ENCODE measurements around the gene ERN1. TPM values are rescaled to one million over a fixed set of nuclear protein-coding genes. Genes with fewer than 3 reads are reported as not detected.

Gene ERN1
- total RNA-seq, 2 donors from 2014 or later = 63.3 to 77.1 TPM

DNA sequence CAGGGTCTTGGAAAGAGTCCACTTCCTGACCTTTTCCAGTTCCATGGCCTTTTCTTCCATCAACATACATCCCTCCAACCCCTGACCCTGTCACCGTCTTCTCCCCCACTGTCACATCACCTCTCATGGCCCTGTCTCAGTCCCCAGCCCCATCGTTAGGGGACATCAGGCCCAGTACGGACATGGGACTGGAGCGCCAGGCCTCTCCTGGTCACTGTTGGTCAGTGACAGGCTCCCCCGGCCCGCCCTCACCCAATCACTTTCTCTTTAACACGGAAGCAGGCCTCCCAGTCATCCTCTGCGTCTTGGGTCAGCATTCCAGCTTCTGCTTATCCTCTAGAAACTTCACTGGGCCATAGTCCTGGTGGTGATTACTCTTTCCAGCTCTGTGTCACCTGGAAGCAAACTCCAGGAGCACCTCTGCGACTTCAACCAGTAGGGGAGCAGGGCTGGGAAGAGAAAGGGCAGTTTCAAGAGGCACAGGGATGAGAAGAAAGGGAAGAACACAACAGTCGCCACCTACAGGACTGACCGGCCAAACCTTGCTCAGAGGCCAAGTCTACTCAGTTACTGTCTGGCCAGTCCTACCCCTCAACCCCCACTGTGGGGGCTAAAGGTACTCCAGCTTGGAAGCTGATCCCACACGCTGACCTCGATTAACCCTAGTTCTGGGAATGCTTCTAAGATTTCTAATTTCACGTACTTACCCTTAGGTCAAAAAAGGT is 93.6 kb downstream of the ERN1 start:
- WGBS, 2 donors = 90 to 91% methylated on average over 14 of the region's 14 CpGs
- Histone ChIP-seq H3K9me3 (no peaks in the 10 kb centered on the region), H3K4me1 (peaks cover 15% of the 10 kb centered on the region), H3K4me3 (no peak overlapping the region), H3K27ac (no peak overlapping the region), H3K36me3 (replicated peaks in 1 of 2; ENCODE audit: insufficient read depth in 1 of 2, low read depth in 2 of 2) (no peaks in the 10 kb centered on the region), H3K27me3 (no peaks in the 10 kb centered on the region)
- intact Hi-C loops (cut with DNase I) = loop anchor here (10.0 kb wide), 1 partner anchor 248 kb away; no protein-coding TSS in a partner anchor
- TF ChIP-seq CTCF (IDR thresholded peaks at IDR 0.05) (no peak), POLR2A (IDR thresholded peaks at IDR 0.05) (no peak)
- ATAC-seq (no peak), DNase-seq (no peak)

- Histone ChIP-seq H3K36me3 (replicated peaks in 1 of 2; ENCODE audit: insufficient read depth in 1 of 2, low read depth in 2 of 2) (no peaks in the 10 kb centered on the region), H3K27ac (no peak overlapping the region), H3K9me3 (no peaks in the 10 kb centered on the region), H3K4me1 (no peaks in the 10 kb centered on the region), H3K27me3 (no peaks in the 10 kb centered on the region), H3K4me3 (no peak overlapping the region)
- TF ChIP-seq CTCF (IDR thresholded peaks at IDR 0.05) (no peak), POLR2A (IDR thresholded peaks at IDR 0.05) (no peak)
- ATAC-seq = no peak
- intact Hi-C loops (cut with DNase I) = loop anchor here (10.0 kb wide), 1 partner anchor 253 kb away; no protein-coding TSS in a partner anchor
- whole genome bisulfite sequencing, 2 donors = 89 to 97% methylated on average over 4 of the region's 4 CpGs
- no peak for DNase-seq
These were observed 97.9 kb downstream of the ERN1 start for GRCh38 chr17:64032081-64032480.

DNA sequence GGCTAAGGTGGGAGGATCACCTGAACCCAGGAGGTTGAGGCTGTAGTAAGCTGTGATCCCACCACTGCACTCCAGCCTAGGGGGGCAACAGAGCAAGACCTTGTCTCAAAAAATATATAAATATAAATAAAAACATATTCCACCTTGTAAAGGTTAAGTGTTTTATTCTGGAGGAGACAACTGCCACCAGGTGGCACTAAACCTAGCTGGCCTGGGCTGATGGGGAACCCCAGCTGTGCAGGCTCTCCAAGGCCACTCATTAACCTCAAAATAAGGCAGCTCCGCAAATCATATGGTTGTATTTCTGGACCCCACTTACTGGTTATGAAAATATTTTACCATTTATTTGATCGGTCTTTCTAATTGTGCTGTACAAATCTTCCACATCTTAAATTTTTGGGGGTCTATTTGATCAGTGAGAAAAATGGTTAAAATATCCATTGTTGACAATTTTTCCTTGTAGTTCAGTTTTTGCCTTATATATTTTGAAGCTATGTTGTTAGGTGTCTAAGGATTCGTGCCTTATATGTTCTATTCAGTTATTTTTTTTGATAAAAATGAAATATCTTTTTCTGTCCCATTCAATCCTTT is 101.0 kb downstream of the ERN1 start:
- Histone ChIP-seq H3K9me3 (no peaks in the 10 kb centered on the region), H3K27me3 (no peaks in the 10 kb centered on the region), H3K4me3 (no peak overlapping the region), H3K36me3 (replicated peaks in 1 of 2; ENCODE audit: insufficient read depth in 1 of 2, low read depth in 2 of 2) (no peaks in the 10 kb centered on the region), H3K27ac (no peak overlapping the region), H3K4me1 (peaks cover 22% of the 10 kb centered on the region)
- DNase-seq (peak; percentile 70 to 80 (median 76)), ATAC-seq (peak; percentile 39)
- 10 to 13% methylated on average over 3 of the region's 3 CpGs for WGBS, 2 donors
- intact Hi-C loops (cut with DNase I) = loop anchor here (5.0 kb wide), 1 partner anchor 108 kb away; no protein-coding TSS in a partner anchor
- TF ChIP-seq POLR2A (IDR thresholded peaks at IDR 0.05) (no peak), CTCF (IDR thresholded peaks at IDR 0.05) (peak; percentile 64 to 88 (median 76))

- ATAC-seq = peak; percentile 66
- 1 to 5% methylated on average over 7 to 21 of the region's 21 CpGs for WGBS, 2 donors
- Histone ChIP-seq H3K27ac (peak overlapping the region in 2 of 4 donors; percentile 65 to 67), H3K9me3 (no peaks in the 10 kb centered on the region), H3K4me3 (no peak overlapping the region), H3K36me3 (replicated peaks in 1 of 2; ENCODE audit: insufficient read depth in 1 of 2, low read depth in 2 of 2) (no peaks in the 10 kb centered on the region), H3K4me1 (peaks cover 28% of the 10 kb centered on the region), H3K27me3 (no peaks in the 10 kb centered on the region)
- intact Hi-C loops (cut with DNase I) = loop anchor here (5.0 kb wide), 1 partner anchor 111 kb away; no protein-coding TSS in a partner anchor
- DNase-seq = peak; percentile 73 to 81 (median 79)
- TF ChIP-seq CTCF (IDR thresholded peaks at IDR 0.05) (peak; percentile 70 to 89 (median 87)), POLR2A (IDR thresholded peaks at IDR 0.05) (no peak)
These were observed 104.1 kb downstream of the ERN1 start for GRCh38 chr17:64025732-64026294.

Measured in body of pancreas (tissue), 4 donors.